Stimulated activated CD4-positive, alpha-beta T cell treated with anti-CD3 and anti-CD28 coated beads, TNF-alpha, amount 100 ng/mL, for 48 hours (primary cell): ENCODE measurements around the gene HDAC7.

Experiments
- DNase-seq, 3 donors: peaks; one replicate each; pipeline ENCODE4 v3.0.0-alpha.2; 2020; ENCODE audit warnings: low read depth in 3 of 3

The HDAC7 gene

DNA sequence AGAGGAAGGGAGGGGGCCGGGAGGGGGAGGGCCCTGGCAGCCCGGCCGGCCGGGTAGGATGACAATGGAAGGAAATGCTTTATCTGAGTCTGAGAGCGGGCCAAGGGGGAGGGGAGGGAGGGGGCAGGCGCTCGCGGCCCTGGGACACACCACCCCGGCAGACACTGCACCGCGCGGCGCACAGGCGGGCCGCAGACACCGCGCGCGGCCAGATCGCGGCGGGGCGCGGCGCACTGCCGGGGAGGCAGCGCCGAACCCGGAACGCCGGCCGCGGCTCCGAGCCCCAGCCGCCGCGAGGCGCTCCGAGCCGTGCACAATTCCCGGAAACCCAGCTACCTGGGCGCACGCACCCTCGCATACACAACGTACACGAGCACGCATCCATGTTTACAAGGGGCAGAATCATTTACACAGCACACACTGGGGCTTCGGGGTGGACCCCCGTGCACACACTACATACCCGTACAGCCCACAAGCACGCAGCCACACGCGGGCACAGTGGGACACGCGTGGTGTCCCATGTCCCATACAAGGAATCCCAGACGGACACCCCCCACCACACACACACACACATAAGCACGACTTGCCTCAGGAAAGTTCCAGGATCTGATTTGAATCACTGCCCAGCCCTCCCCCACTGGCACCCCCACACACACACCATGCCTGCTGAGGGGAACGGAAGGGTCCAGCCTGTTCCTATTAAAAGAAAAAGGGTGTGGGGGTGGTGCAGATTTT lies at the start of gene HDAC7:
Gene HDAC7 (minus strand): TSS at position 8 of the 735 bp plus-strand sequence. CDS start 118 bp downstream, outside the sequence.
- peak in 2 of 3 donors; percentile 62 to 78 for DNase-seq

DNA sequence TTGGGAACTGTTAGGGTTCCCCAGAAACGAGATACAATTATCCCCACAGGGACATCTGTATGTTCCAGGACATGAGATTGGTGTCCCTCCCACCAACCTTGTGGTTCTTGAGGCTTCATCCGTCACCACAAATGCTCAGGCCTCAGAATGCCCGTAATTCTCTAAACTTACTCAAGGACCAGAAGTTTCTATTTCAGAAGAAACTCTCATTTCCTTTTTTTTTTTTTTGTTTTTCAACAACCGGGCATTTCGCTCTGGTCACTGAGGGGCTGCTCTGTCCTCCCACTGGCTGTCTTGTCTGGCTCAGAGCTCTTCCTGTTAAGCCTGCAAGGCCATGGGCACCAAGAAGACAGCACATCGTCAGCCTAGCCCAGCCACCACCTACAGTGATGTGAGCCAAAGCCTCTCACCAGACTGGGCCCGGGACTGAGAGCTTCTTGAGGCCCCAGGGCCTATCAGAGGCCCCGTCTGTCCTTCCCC lies 48.9 kb upstream of the HDAC7 start:
- DNase-seq = no peak

DNA sequence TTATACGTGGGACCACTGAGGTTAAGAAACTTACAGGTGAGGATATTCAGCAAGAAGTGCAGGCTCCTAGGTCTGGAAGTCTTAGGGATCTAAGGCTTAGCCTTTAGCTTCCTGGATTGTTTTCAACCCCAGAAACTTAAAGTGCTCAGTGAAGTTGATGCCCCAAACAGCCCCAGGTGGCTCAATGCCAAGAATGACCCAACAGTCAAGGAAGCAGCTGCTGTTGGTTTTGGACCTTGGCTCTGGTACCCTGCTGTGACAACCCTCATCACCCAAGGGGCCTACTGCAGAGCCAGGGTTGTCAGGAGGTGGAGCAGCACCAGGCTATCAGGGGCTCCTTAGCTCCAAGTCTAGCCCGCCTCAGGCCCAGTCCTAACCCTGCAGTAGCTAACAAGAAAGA lies 48.3 kb upstream of the HDAC7 start:
- no peak for DNase-seq

DNA sequence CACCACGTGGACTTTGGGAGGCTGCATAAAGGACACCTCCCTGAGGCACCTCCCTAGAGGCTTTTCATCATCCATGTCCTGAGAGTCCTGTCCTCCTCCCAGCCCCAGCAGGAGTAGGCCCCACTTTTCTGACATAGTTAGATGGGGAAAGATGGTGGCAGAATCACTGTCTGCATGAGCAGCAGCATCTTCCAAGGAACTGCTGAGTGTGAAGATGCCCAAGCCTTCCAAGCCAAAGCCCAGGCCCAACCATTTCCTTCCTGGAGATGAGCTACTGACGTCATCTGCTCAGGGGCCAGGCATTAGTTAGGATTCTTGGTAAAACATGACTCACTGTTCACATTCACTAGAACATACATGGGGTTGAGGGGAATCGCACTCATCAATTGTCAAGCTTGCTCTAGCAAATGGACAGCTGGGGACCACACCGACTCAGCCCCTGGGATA lies 47.8 kb upstream of the HDAC7 start:
- peak in 2 of 3 donors; percentile 42 to 65 for DNase-seq

DNA sequence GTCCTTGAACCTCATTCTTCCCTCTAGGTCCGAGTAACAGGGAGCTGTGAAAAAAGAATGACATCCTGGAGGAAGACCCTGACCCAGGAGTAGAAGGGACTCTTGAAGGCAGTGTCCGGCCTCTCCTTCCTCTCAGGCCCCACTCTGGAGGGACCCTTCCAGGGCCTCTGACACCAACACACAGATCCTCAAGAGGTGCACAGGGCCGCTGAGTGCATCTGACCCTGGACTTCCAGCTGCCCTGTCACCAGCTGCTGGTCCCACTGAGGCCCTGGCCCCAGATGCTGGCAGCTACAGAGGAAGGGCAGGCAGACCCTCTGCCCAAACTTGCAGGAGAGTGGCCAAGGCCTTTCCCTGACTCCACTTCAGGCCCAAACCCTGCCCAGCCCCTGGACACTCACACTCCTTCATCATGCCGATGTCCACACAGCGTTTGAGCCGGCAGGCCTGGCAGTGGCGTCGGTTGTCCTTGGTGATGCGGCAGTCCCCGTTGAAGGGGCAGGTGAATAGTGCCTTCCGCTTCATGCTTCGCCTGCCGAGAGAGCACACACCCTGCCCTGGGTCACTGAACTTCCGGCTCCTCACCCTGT lies 45.0 kb upstream of the HDAC7 start:
- DNase-seq = no peak

DNA sequence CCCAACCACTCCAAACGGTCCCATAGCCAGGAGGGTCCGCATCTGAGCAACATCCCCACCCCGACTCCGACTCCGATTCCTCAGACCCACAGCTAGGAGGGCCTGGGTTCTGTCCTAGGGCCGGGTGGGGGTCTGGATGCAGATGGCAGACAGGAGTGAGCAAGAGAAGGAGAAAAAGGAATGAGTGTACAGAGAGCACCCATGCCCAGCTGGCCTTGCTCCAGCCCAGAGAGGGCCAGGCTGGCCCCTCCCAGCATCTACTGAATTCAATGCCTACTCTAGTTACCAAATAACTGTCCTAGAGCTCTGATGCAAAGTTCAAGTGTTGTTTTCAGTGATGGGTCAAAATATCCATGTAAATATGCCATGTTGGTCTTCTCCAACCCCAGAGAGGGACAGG lies 44.3 kb upstream of the HDAC7 start:
- no peak for DNase-seq

DNA sequence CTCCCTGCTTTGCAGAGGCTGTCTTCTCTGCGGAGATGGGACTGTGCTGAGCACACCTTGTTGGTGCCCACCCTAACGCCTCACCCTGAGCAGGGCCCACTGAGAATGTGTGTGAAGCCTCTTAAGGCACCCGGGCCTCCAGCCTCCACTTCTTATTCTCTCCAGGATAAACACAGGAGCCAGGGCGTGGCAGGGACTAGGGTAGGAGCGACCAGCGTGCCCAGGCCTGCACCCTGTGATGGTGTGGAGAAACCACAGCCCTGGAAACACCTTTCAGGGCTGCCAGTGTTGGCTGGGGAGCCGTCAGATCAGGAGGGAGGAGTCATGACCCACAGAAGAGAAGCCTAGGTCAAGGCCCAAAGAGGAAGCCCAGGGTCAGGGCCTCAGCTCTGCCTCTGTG lies 43.8 kb upstream of the HDAC7 start:
- no peak for DNase-seq

DNA sequence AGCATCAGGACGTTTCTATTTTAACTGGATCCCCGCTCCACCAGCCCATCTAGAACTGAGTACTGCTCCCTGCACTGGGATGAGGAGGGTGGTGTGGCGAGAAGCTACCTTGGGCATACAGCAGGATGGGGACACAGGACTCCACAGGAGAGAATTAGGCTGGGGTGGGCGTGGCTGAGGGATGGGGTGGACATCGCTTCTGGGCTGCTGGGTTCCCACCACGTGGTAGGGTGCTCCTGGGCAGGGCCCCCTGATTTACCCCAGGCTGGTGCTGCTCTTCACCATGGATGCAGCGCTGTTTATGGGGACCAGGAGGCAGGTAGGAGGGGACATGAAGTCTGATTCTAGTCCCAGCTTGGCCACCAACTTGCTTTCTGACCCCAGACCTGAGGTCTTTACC lies 43.2 kb upstream of the HDAC7 start:
- DNase-seq = no peak

DNA sequence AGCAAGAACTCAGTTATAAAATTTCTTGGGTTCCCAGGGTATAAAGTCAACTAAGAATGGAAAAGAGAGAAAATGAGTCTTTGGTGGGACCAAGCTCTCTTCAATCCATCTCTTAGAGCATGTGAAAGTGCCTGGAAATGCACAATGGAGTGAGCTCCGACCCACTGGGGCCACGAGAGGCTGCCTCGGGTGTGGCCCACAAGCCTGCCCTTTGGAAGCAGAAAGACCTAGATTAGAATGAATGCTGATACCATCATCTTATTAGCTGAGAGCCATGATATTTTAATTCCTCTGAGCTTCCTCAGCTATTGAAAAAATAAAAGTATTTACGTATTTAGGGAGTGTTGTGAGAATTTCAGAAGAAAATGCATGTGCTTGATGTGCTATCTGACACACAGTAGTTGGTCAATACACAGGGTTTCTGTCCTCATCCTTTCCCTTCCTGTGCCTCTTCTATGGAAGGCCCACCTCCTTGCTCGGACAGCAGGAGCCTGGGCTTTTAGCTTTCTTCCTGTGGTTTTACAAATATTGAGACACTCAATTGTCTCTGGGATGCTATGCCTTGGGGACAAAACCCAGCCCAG lies 42.6 kb upstream of the HDAC7 start:
- no peak for DNase-seq

DNA sequence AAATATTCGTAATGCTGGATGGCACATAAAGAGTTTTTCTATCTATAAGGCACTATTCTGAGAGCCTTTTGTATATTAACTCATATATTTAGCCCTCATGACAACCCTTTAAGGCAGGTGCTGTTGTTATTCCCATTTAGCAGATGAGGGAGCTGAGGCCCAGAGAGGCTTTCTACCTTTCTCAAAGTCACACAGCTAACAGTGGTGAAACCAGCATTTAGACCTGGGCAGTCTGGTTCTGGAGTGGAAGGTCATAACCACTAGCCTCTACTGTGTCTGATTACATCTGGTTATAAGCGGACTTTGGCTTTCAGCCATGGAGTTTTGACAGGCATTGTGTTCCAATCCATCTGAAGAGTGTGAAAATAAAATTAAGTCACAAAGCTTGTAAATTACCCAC lies 41.2 kb upstream of the HDAC7 start:
- DNase-seq = no peak

DNA sequence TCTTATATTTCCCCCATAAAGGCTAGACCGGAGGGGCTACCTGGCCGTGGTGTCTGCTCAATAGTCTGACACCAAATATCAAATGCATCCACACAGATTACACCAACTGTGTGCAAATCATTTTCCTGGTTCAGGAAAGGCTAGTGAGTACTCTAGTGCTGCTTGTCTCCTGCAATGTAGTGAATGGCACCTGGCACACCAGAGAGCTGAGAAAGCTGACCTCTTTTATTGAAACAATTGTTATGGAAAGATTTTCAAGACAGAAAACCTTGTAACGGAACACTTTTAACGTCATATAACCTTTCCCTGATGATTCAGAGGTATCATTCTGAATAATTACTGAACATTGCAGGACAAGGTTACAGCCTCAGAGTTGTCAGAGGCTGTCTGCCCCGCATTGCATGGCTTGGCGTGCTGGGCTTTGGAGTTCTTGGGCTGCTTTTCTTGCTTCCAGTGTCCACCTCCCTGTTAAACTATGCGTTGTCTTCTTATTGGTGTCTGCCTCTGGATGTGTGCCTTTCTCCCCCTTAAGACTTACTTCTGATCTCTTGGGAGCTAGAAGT lies 40.7 kb upstream of the HDAC7 start:
- no peak for DNase-seq

DNA sequence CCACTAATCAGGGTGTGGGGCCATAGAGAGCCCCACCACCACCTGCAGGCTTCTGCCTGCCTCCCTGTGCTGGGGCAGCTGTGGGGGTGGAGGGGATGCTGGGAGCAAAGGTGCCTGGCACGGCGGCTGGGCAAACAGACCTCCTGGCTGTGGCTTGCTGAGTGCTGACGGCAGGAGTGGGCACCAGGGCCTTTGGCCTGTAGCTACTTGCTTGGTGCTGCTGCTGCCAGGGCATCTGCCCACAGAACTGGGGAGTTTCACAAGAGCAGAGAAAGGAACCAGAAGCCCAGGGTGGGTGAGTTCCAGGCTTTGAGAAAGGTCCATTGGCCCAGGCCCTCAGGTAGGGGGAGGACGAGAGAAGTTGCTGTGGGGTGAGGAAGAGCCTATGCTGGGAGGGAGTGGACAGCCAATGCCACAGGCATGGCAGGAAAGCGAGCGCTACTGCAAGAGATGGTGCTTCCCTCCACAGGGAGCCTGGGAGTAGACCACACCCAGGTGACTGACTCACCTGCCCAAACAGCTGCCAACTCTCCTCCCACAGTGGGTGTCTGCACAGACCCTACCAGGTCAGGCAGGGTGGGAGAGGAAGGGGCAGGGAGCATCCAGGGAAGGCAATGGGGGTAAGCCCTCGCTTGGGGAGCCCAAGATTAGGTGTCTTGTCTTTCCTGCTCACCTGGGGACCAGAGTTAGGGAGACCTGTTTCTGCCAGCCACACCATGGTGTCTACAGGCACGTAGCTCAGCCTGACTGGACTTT lies 39.0 kb upstream of the HDAC7 start:
- DNase-seq = no peak

DNA sequence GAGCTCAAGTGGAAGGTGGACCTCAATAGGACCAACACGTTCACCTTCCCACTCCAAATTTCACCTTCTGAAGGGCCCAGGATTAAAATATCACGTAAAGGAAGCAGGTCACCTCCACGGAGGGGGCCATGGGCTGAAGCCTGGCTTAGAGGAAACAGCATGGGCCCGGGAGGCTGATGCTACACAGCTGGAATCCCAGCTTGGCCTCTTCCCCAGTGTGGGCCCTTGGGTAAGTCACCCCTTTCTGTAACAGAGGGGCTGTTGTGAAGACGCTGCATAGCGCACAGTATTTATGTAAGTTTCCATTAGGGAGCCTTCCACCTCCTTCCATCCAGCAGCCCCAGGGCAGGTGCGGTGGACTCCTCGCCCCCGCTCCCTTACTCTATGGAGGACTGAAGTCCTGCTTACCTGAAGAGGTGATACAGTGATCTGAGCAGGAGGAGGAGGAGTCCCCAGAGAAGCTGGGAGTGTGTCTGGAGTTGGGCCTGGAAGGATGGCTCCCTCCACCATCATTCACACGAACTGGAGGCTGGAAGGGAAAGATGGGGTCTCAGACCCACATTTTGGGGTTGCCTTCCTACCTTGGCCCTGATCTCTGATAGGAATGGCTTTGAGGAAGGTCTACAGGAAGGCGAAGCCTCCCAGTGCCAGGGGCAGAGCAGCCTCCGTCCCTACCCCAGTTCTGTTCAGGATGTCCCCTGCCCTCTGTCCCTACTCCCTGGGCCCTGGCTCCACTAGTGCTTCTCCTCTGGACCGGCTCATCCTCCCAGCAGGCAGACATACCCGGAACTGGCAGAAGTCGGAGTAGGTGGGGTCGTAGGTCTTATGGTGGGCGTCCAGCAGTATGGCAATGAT lies 37.2 kb upstream of the HDAC7 start:
- no peak for DNase-seq

DNA sequence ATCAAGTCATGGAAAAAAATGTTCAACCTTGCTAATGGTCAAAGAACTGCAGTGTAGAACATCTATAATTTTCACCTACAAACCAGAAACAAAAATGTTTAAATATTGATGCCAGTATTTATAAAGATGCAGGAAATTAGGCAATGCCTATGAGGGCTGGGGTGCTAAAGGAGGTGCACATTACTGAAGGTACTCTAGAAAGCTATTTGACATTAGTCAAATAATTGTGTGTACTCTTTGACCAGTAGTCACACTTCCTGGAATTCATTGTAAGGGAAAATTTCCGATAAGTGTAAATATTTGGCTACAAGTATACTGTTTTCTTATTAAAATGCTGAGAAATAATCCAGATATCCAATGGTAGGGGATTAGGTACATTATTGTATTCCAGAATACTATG lies 36.4 kb upstream of the HDAC7 start:
- no peak for DNase-seq

DNA sequence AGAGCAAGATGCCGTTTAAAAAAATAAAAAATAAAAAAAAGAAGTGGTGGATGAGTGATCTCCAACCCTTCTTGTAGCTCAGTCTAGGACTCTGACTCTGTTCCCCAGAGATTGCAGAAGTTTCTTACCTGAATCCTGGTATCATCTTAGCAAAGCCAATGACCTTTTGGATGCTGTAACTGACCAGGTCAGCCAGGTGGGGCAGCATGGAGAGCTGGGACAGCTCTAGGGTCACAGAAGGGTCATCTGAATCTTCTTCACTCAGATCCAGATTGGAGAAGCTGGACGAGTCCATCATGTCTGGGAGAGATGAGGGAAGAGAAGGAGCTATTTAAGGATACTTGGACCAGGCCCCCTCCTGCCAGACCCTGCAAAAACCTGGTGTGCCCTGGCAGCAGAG lies 35.8 kb upstream of the HDAC7 start:
- DNase-seq = no peak

DNA sequence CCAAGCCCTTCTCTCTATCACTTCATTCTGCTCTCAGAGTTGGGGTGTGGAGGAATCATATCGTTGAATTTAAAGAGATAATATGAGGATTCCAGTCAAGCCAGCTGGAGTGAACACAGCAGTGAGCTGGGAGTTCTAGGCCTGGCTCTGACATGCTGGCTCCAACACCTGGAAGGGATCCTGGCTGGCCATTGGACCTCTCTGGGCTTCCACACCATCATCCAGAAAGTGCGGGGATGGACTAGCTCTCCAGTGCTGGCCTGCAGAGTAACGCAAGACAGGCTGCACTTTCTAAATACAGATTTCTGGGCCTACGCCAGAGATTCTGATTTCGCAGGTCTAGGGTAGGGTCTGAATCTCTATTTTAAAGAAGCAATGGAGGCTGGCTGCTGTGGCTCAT lies 34.8 kb upstream of the HDAC7 start:
- no peak for DNase-seq

DNA sequence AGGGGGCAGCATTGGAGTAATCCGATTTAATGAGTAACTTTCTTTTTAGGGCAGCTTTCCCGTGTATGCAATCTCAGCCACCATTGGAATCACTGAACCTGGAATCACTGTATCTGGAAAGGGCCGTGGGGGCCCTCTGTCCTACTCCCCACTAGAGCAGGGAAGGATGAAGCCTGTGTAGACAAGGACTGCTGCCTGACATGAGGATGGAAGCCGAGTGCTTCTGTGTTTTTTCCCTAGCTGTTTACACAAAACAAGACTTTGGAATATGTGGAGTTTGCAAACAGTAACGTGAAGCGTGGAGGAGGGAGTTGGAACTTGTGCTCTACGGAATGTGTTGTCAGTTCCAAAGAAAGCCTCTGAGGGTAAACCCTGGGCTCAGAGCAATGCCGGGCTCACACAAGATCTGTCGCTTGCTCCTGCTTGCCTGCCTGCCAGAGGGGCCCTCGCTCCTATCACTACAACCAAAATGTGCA lies 32.4 kb upstream of the HDAC7 start:
- no peak for DNase-seq

DNA sequence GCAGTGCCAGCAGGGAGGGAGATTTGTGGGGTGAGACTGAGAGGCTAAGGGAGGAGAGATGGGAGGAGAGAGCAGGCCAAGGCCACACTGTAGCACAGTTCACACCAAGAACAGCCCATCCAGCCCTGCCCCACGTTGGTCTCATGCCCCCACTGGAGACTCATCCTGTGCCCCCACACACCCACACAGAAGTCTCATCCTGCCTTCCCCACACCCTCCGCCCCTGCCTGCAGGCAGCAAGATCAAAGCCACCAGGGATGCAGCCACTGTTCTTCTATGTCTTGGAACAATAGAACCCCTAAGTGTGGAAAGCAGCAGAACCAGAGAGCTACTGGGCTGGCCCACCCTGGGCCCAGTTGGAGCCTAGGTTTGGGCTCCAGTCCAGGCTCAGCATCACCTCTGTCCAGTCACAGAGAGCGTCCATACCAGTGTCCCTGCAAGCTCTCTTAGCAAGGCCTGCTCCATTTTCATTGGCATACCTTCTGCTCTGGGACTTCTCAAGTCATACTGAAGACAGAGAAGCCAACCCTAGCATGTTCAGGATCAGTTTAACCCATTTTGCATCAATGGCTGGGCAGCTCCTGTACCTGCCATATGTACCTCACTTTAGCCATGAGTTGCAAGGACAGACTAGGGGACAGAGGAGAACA lies 31.7 kb upstream of the HDAC7 start:
- no peak for DNase-seq

DNA sequence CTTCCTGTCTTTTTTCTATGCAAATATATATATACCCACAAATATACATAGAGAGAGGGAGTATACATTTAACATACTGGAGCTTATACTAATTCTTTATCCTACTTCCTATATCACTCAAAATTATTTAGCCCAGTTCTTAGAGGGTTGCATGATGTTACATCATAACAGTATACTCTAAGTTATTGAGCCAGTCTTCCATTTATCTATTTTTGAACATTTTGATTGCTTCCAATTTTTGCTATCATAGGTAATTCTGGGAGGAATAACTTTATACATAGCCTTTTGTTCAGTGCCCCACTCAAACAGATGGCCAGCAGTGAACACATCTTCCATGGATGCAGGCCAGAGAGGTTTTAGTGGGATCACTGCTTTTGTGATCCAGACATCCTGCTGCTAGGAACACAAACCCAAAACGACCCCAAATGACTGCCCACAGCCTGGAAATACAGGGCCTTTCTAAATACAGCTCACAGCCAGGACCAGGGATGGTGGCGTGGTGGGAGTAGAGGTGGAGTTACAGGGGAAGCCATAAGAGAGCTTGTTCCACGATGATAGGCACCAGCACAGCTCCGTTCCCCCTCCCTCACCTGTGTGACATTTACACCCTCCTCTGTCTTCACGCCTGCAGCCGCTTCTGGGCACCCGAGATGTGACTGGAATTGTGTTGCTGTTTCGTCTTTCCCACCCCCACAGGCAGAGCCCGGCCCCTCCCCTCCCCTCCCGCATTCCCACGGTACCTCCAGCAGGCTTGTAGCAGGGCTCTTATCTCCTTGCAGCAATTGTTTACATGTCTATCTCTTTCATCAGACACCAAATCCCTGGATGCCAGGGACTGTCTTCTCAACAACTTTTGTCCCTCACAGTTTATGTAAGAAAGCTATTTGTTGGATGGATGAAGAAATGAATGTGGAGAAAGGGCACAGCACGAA lies 30.7 kb upstream of the HDAC7 start:
- no peak for DNase-seq
